GM21619 (cell line): Measurements from ENCODE around the gene FAM221A.
"Not testable (repeated sequence)": the region's sequence is repeated elsewhere in the genome, so short reads cannot be mapped to it uniquely, and the experiment has no call there.

Source experiments
- ATAC-seq: cut with Tn5 transposase; IDR thresholded peaks from one replicate; pipeline ENCODE4 v1.9.1; 2021; ENCODE audit not compliant: unreplicated experiment

Gene FAM221A

GRCh38 chr7:23700046-23700445, 20.0 kb downstream of the FAM221A start:
- no peak for ATAC-seq

GRCh38 chr7:23709081-23709750, 29.2 kb downstream of the FAM221A start:
- ATAC-seq, result no peak

- no peak for ATAC-seq
These were observed 30.0 kb downstream of the FAM221A start, which contains the start of gene STK31 for GRCh38 chr7:23710000-23710399. TSS of gene STK31 (plus strand) at chr7:23710219. CDS start at chr7:23710286, 67 bp downstream.

- no peak for ATAC-seq
These were observed 32.6 kb downstream of the FAM221A start for GRCh38 chr7:23712368-23713284.

- no peak for ATAC-seq
These were observed 33.5 kb downstream of the FAM221A start for GRCh38 chr7:23713285-23714149.

- ATAC-seq, result no peak
These were observed 34.1 kb downstream of the FAM221A start for GRCh38 chr7:23714150-23714464.

GRCh38 chr7:23714579-23714978, 34.6 kb downstream of the FAM221A start:
- no peak for ATAC-seq

GRCh38 chr7:23715099-23715498, 35.1 kb downstream of the FAM221A start:
- no peak for ATAC-seq

- ATAC-seq, result no peak
These were observed 37.8 kb downstream of the FAM221A start for GRCh38 chr7:23717788-23718187.

- no peak for ATAC-seq
These were observed 41.5 kb downstream of the FAM221A start for GRCh38 chr7:23721456-23721855.

GRCh38 chr7:23722587-23723216, 42.7 kb downstream of the FAM221A start:
- not testable (repeated sequence) for ATAC-seq

- not testable (repeated sequence) for ATAC-seq
These were observed 44.1 kb downstream of the FAM221A start for GRCh38 chr7:23724113-23724512.

- ATAC-seq, result no peak
These were observed 62.1 kb downstream of the FAM221A start for GRCh38 chr7:23742051-23742450.

- ATAC-seq, result no peak
These were observed 63.2 kb downstream of the FAM221A start for GRCh38 chr7:23743226-23743625.

GRCh38 chr7:23746629-23747028, 66.6 kb downstream of the FAM221A start:
- ATAC-seq, result no peak

GRCh38 chr7:23751852-23752251, 71.9 kb downstream of the FAM221A start:
- ATAC-seq, result no peak
